ENCODE results near the gene TAGAP. TPM values are rescaled to one million over a fixed set of nuclear protein-coding genes. Genes with fewer than 3 reads are reported as not detected.
"Not testable (repeated sequence)": the region's sequence is repeated elsewhere in the genome, so short reads cannot be mapped to it uniquely, and the experiment has no call there.

TAGAP gene
- total RNA-seq, 2 experiments from 2014 or later = 60.3 to 67.9 TPM

- no peaks in the 10 kb centered on the region for H3K27me3 Mint-ChIP-seq
- peak overlapping the region; percentile 97 for H3K4me3 Mint-ChIP-seq
- H3K4me1 Mint-ChIP-seq = peaks cover 58% of the 10 kb centered on the region
- H3K36me3 Mint-ChIP-seq (ENCODE audit: low read depth) = peaks cover 90% of the 10 kb centered on the region
- peak; percentile 39 for DNase-seq
- CTCF ChIA-PET = interaction anchor here (0.5 to 7.7 kb wide), 5 partner anchors 26 to 458 kb away, joined by 3 to 113 read pairs (median 5); no protein-coding TSS in a partner anchor
- POLR2A ChIA-PET = interaction anchor here (0.7 to 1.2 kb wide), 3 partner anchors 21 to 69 kb away, joined by 3 read pairs; no protein-coding TSS in a partner anchor
- H3K9me3 Mint-ChIP-seq = no peaks in the 10 kb centered on the region
- peak overlapping the region; percentile 97 for H3K27ac Mint-ChIP-seq
Measured at GRCh38 chr6:159038914-159039884, 5.6 kb downstream of the TAGAP start.

GRCh38 chr6:159038318-159038717 lies 6.5 kb downstream of the TAGAP start:
- H3K27me3 Mint-ChIP-seq, POLR2A ChIA-PET, H3K4me3 Mint-ChIP-seq: not testable (repeated sequence)

GRCh38 chr6:159037756-159038290 lies 7.0 kb downstream of the TAGAP start:
- Mint-ChIP-seq H3K4me3 (no peak overlapping the region), H3K27me3 (no peaks in the 10 kb centered on the region), H3K4me1 (peaks cover 55% of the 10 kb centered on the region)

More at GRCh38 chr6:159038318-159038717, 6.5 kb downstream of the TAGAP start:
- CTCF ChIA-PET = interaction anchor here (1.5 to 7.7 kb wide), 2 partner anchors 29 to 69 kb away, joined by 4 to 113 read pairs; no protein-coding TSS in a partner anchor
- H3K36me3 Mint-ChIP-seq (ENCODE audit: low read depth) = peaks cover 85% of the 10 kb centered on the region
- not testable (repeated sequence) for H3K9me3 Mint-ChIP-seq, DNase-seq, H3K27ac Mint-ChIP-seq
- peaks cover 58% of the 10 kb centered on the region for H3K4me1 Mint-ChIP-seq

GRCh38 chr6:159036673-159037072 lies 8.1 kb downstream of the TAGAP start:
- peaks cover 47% of the 10 kb centered on the region for H3K4me1 Mint-ChIP-seq
- H3K27me3 Mint-ChIP-seq = no peaks in the 10 kb centered on the region
- no peak overlapping the region for H3K4me3 Mint-ChIP-seq
- CTCF ChIA-PET = interaction anchor here (0.6 to 2.0 kb wide), 5 partner anchors 9 to 98 kb away, joined by 3 to 5 read pairs (median 4); no protein-coding TSS in a partner anchor
- DNase-seq = no peak
- no peaks in the 10 kb centered on the region for H3K9me3 Mint-ChIP-seq
- POLR2A ChIA-PET = interaction anchor here (0.7 kb wide), 1 partner anchor 27 kb away, joined by 3 read pairs; no protein-coding TSS in a partner anchor
- H3K36me3 Mint-ChIP-seq (ENCODE audit: low read depth) = peaks cover 68% of the 10 kb centered on the region
- H3K27ac Mint-ChIP-seq = peak overlapping the region; percentile 66

More at GRCh38 chr6:159037756-159038290, 7.0 kb downstream of the TAGAP start:
- no peak for DNase-seq
- Mint-ChIP-seq H3K36me3 (ENCODE audit: low read depth) (peaks cover 80% of the 10 kb centered on the region), H3K9me3 (no peaks in the 10 kb centered on the region), H3K27ac (no peak overlapping the region)
- ChIA-PET CTCF (interaction anchor here (1.5 kb wide), 1 partner anchor 29 kb away, joined by 4 read pairs; no protein-coding TSS in a partner anchor), POLR2A (no interaction called here)

- Mint-ChIP-seq H3K27ac (no peak overlapping the region), H3K36me3 (ENCODE audit: low read depth) (peaks cover 60% of the 10 kb centered on the region), H3K27me3 (no peaks in the 10 kb centered on the region), H3K9me3 (no peaks in the 10 kb centered on the region), H3K4me3 (no peak overlapping the region), H3K4me1 (peaks cover 39% of the 10 kb centered on the region)
- POLR2A ChIA-PET = no interaction called here
- CTCF ChIA-PET = interaction anchor here (0.7 to 2.0 kb wide), 7 partner anchors 11 to 99 kb away, joined by 3 to 5 read pairs (median 4); no protein-coding TSS in a partner anchor
- DNase-seq = no peak
Measured at GRCh38 chr6:159035891-159036290, 8.9 kb downstream of the TAGAP start.

- H3K4me3 Mint-ChIP-seq = no peak overlapping the region
- peaks cover 16% of the 10 kb centered on the region for H3K4me1 Mint-ChIP-seq
- ChIA-PET CTCF (interaction anchor here (0.7 to 3.1 kb wide), 3 partner anchors 9 to 74 kb away, joined by 3 to 11 read pairs (median 4); no protein-coding TSS in a partner anchor), POLR2A (interaction anchor here (0.8 kb wide), 1 partner anchor 9 kb away, joined by 3 read pairs; no protein-coding TSS in a partner anchor)
- no peaks in the 10 kb centered on the region for H3K9me3 Mint-ChIP-seq
- H3K27me3 Mint-ChIP-seq = no peaks in the 10 kb centered on the region
- DNase-seq = no peak
- H3K36me3 Mint-ChIP-seq (ENCODE audit: low read depth) = peaks cover 37% of the 10 kb centered on the region
- H3K27ac Mint-ChIP-seq = no peak overlapping the region
Measured at GRCh38 chr6:159033160-159034049, 11.4 kb downstream of the TAGAP start.

GRCh38 chr6:159031846-159032245 lies 12.9 kb downstream of the TAGAP start:
- ChIA-PET POLR2A (no interaction called here), CTCF (interaction anchor here (1.2 to 3.1 kb wide), 4 partner anchors 11 to 94 kb away, joined by 3 to 11 read pairs (median 5); no protein-coding TSS in a partner anchor)
- Mint-ChIP-seq H3K27ac (no peak overlapping the region), H3K9me3 (peaks cover 5% of the 10 kb centered on the region), H3K4me1 (peaks cover 8% of the 10 kb centered on the region), H3K27me3 (no peaks in the 10 kb centered on the region), H3K4me3 (no peak overlapping the region), H3K36me3 (ENCODE audit: low read depth) (peaks cover 28% of the 10 kb centered on the region)
- no peak for DNase-seq

- no peaks in the 10 kb centered on the region for H3K27me3 Mint-ChIP-seq
- no peaks in the 10 kb centered on the region for H3K4me1 Mint-ChIP-seq
- peaks cover 20% of the 10 kb centered on the region for H3K36me3 Mint-ChIP-seq (ENCODE audit: low read depth)
- ChIA-PET CTCF (interaction anchor here (0.8 kb wide), 1 partner anchor 21 kb away, joined by 3 read pairs; no protein-coding TSS in a partner anchor), POLR2A (no interaction called here)
- H3K9me3 Mint-ChIP-seq = peaks cover 14% of the 10 kb centered on the region
- no peak for DNase-seq
- H3K4me3 Mint-ChIP-seq = no peak overlapping the region
- no peak overlapping the region for H3K27ac Mint-ChIP-seq
Measured at GRCh38 chr6:159030168-159030567, 14.6 kb downstream of the TAGAP start.

GRCh38 chr6:159025224-159025623 lies 19.6 kb downstream of the TAGAP start:
- H3K27ac Mint-ChIP-seq, H3K4me3 Mint-ChIP-seq, DNase-seq, H3K27me3 Mint-ChIP-seq, POLR2A ChIA-PET, H3K4me1 Mint-ChIP-seq: not testable (repeated sequence)
- CTCF ChIA-PET = interaction anchor here (1.6 kb wide), 1 partner anchor 10 kb away, joined by 4 read pairs; no protein-coding TSS in a partner anchor
- Mint-ChIP-seq H3K9me3 (peaks cover 33% of the 10 kb centered on the region), H3K36me3 (ENCODE audit: low read depth) (peaks cover 31% of the 10 kb centered on the region)

- H3K27me3 Mint-ChIP-seq = no peaks in the 10 kb centered on the region
- ChIA-PET CTCF (interaction anchor here (1.0 kb wide), 1 partner anchor 13 kb away, joined by 3 read pairs; no protein-coding TSS in a partner anchor), POLR2A (no interaction called here)
- H3K4me3 Mint-ChIP-seq = no peak overlapping the region
- H3K4me1 Mint-ChIP-seq = peaks cover 9% of the 10 kb centered on the region
- H3K36me3 Mint-ChIP-seq (ENCODE audit: low read depth) = peaks cover 31% of the 10 kb centered on the region
- DNase-seq = no peak
- H3K9me3 Mint-ChIP-seq = peaks cover 33% of the 10 kb centered on the region
- H3K27ac Mint-ChIP-seq = no peak overlapping the region
Measured at GRCh38 chr6:159023893-159024292, 20.9 kb downstream of the TAGAP start.

GRCh38 chr6:159020011-159020410 lies 24.8 kb downstream of the TAGAP start:
- Mint-ChIP-seq H3K9me3 (peaks cover 18% of the 10 kb centered on the region), H3K27me3 (no peaks in the 10 kb centered on the region), H3K4me3 (no peak overlapping the region), H3K36me3 (ENCODE audit: low read depth) (peaks cover 19% of the 10 kb centered on the region), H3K4me1 (peaks cover 28% of the 10 kb centered on the region), H3K27ac (no peak overlapping the region)
- ChIA-PET CTCF (interaction anchor here (3.2 to 3.9 kb wide), 2 partner anchors 12 to 115 kb away, joined by 15 to 16 read pairs; no protein-coding TSS in a partner anchor), POLR2A (no interaction called here)
- DNase-seq = no peak

All from activated CD4-positive, alpha-beta T cell treated with anti-CD3 and anti-CD28 coated beads, Interleukin-2, amount 10 ng/mL, durations not matched to agents 7 days and 5 days (primary cell).